ENCODE results near the gene CCNA2. TPM values are rescaled to one million over a fixed set of nuclear protein-coding genes. Genes with fewer than 3 reads are reported as not detected.

Gene CCNA2
- total and polyA plus RNA-seq, 7 donors: 0.06 to 0.46 (median 0.23) TPM

GRCh38 chr4:121799208-121799823 lies 24.4 kb downstream of the CCNA2 start:
- ATAC-seq (no peak), DNase-seq (no peak)
- Histone ChIP-seq H3K27me3 (ENCODE audit: insufficient read depth in 3 of 3, low read length in 2 of 3) (peaks cover 0 to 2% (median 0%) of the 10 kb centered on the region in 3 donors), H3K4me1 (peaks cover 17% of the 10 kb centered on the region), H3K27ac (no peak overlapping the region), H3K4me3 (no peak overlapping the region), H3K9me3 (no peaks in the 10 kb centered on the region), H3K36me3 (ENCODE audit: insufficient read depth in 1 of 2, low read depth in 1 of 2) (peaks cover 3 to 19% of the 10 kb centered on the region in 2 donors)
- intact Hi-C loops (cut with DNase I): no loop called here
- TF ChIP-seq CTCF (IDR thresholded peaks at IDR 0.05): no peak
- 43 to 47% (median 44%) methylated on average over 2 of the region's 2 CpGs for WGBS, 3 donors

GRCh38 chr4:121796283-121796682 lies 27.4 kb downstream of the CCNA2 start:
- peaks cover 10% of the 10 kb centered on the region for H3K4me1 ChIP-seq
- ATAC-seq (no peak), DNase-seq (no peak)
- H3K4me3 ChIP-seq: no peak overlapping the region
- H3K9me3 ChIP-seq: no peaks in the 10 kb centered on the region
- no peak for TF ChIP-seq CTCF (IDR thresholded peaks at IDR 0.05)
- H3K36me3 ChIP-seq (ENCODE audit: insufficient read depth in 1 of 2, low read depth in 1 of 2): no peaks in the 10 kb centered on the region
- intact Hi-C loops (cut with DNase I): no loop called here
- H3K27ac ChIP-seq: no peak overlapping the region
- H3K27me3 ChIP-seq (ENCODE audit: insufficient read depth in 3 of 3, low read length in 2 of 3): peaks cover 2 to 5% (median 3%) of the 10 kb centered on the region in 3 donors

- intact Hi-C loops (cut with DNase I): no loop called here
- no peak for TF ChIP-seq CTCF (IDR thresholded peaks at IDR 0.05)
- Histone ChIP-seq H3K9me3 (no peaks in the 10 kb centered on the region), H3K4me1 (no peaks in the 10 kb centered on the region), H3K27me3 (ENCODE audit: insufficient read depth in 3 of 3, low read length in 2 of 3) (peaks cover 2 to 5% (median 3%) of the 10 kb centered on the region in 3 donors), H3K4me3 (no peak overlapping the region), H3K36me3 (ENCODE audit: insufficient read depth in 1 of 2, low read depth in 1 of 2) (no peaks in the 10 kb centered on the region), H3K27ac (no peak overlapping the region)
- ATAC-seq (no peak), DNase-seq (no peak)
- WGBS, 3 donors: 76 to 78% (median 77%) methylated on average over 5 of the region's 5 CpGs
These were observed 29.0 kb downstream of the CCNA2 start for GRCh38 chr4:121794505-121795188.

GRCh38 chr4:121792966-121793365 lies 30.7 kb downstream of the CCNA2 start:
- intact Hi-C loops (cut with DNase I): no loop called here
- Histone ChIP-seq H3K36me3 (ENCODE audit: insufficient read depth in 1 of 2, low read depth in 1 of 2) (no peaks in the 10 kb centered on the region), H3K27me3 (ENCODE audit: insufficient read depth in 3 of 3, low read length in 2 of 3) (peaks cover 2 to 5% (median 3%) of the 10 kb centered on the region in 3 donors), H3K9me3 (no peaks in the 10 kb centered on the region), H3K4me1 (no peaks in the 10 kb centered on the region), H3K27ac (no peak overlapping the region), H3K4me3 (no peak overlapping the region)
- WGBS, 3 donors: 95 to 99% (median 96%) methylated on average over 2 of the region's 2 CpGs
- DNase-seq (no peak), ATAC-seq (no peak)
- no peak for TF ChIP-seq CTCF (IDR thresholded peaks at IDR 0.05)

Data from psoas muscle (tissue), 8 donors.